Osteoblast (primary cell): ENCODE measurements around the gene ITGA4. TPM values are rescaled to one million over a fixed set of nuclear protein-coding genes. Genes with fewer than 3 reads are reported as not detected.

ENCODE experiments used
- DNase-seq: peaks from one replicate; pipeline ENCODE4 v3.0.0; 2011; ENCODE audit warnings: low spot score, mixed read lengths; ENCODE audit not compliant: insufficient read length; ENCODE audit errors: missing footprints
- H2AFZ ChIP-seq: 2 replicates; pipeline ENCODE4 v1.6.0; 2011; ENCODE audit warnings: mild to moderate bottlenecking, low read length
- H3K27ac ChIP-seq: 2 replicates; pipeline ENCODE4 v1.5.1; 2011; ENCODE audit warnings: mild to moderate bottlenecking, low read depth, low read length, moderate library complexity
- H3K27me3 ChIP-seq: 2 replicates; pipeline ENCODE4 v1.6.0; 2012; ENCODE audit warnings: mild to moderate bottlenecking, control low read depth, inconsistent platforms, low read length, moderate library complexity; ENCODE audit not compliant: insufficient read depth
- H3K36me3 ChIP-seq: 2 replicates; pipeline ENCODE4 v1.5.1; 2011; ENCODE audit warnings: mild to moderate bottlenecking, low read length, control low read depth, moderate library complexity; ENCODE audit not compliant: insufficient read depth
- H3K4me1 ChIP-seq: 2 replicates; pipeline ENCODE4 v1.5.1; 2011; ENCODE audit warnings: mild to moderate bottlenecking, low read length, control low read depth, moderate library complexity; ENCODE audit not compliant: insufficient read depth
- H3K4me2 ChIP-seq: 2 replicates; pipeline ENCODE4 v1.6.0; 2011; ENCODE audit warnings: mild to moderate bottlenecking, low read length; ENCODE audit not compliant: insufficient read depth
- H3K4me3 ChIP-seq: fragments of 200-600 bp; sonication (generic); 3 replicates; pipeline ENCODE4 v1.5.1; 2012; ENCODE audit warnings: mild to moderate bottlenecking, low read length, inconsistent platforms; ENCODE audit not compliant: insufficient read depth
- H3K79me2 ChIP-seq: 2 replicates; pipeline ENCODE4 v1.6.0; 2012; ENCODE audit warnings: mild to moderate bottlenecking, low read length, control low read depth, inconsistent platforms; ENCODE audit not compliant: insufficient read depth
- H3K9me3 ChIP-seq: 2 replicates; pipeline ENCODE4 v1.5.1; 2011; ENCODE audit warnings: low read depth, low read length, control low read depth
- H4K20me1 ChIP-seq: 2 replicates; pipeline ENCODE4 v1.6.0; 2012; ENCODE audit warnings: mild to moderate bottlenecking, low read length, control low read depth; ENCODE audit not compliant: insufficient read depth
- CTCF ChIP-seq: IDR thresholded peaks from 2 replicates; pipeline ENCODE4 v1.5.1; 2011; ENCODE audit warnings: mild to moderate bottlenecking, low read depth, low read length, moderate library complexity; ENCODE audit errors: extremely low read depth
- total RNA-seq: library from RNA; depleted of rRNA; stranded (reverse); fragments of >200 nt; gene quantifications from 2 replicates; pipeline ENCODE4 v1.2.3, GENCODE V29; 2012

Gene ITGA4
- total RNA-seq, 1 donor, result 9.0 TPM

- H3K4me2 ChIP-seq, result no peak overlapping the region
- no peaks in the 10 kb centered on the region for H3K36me3 ChIP-seq
- no peaks in the 10 kb centered on the region for H3K9me3 ChIP-seq
- H3K27ac ChIP-seq, result no peak overlapping the region
- no peak overlapping the region for H3K4me3 ChIP-seq
- no peaks in the 10 kb centered on the region for H4K20me1 ChIP-seq
- H3K27me3 ChIP-seq, result peaks cover 3% of the 10 kb centered on the region
- H2AFZ ChIP-seq, result no peak overlapping the region
- DNase-seq, result peak; percentile 34
- H3K4me1 ChIP-seq, result peaks cover 11% of the 10 kb centered on the region
- H3K79me2 ChIP-seq, result no peaks in the 10 kb centered on the region
- TF ChIP-seq CTCF, result no peak
These were observed 2.4 kb downstream of the ITGA4 start for GRCh38 chr2:181459621-181460021.

- TF ChIP-seq CTCF, result no peak
- no peaks in the 10 kb centered on the region for H4K20me1 ChIP-seq
These were observed 4.1 kb downstream of the ITGA4 start for GRCh38 chr2:181461056-181461997.

GRCh38 chr2:181462033-181462432 is 4.8 kb downstream of the ITGA4 start:
- H3K27me3 ChIP-seq, result peaks cover 3% of the 10 kb centered on the region
- no peak for TF ChIP-seq CTCF
- H3K27ac ChIP-seq, result no peak overlapping the region
- H2AFZ ChIP-seq, result no peak overlapping the region
- H3K9me3 ChIP-seq, result no peaks in the 10 kb centered on the region
- no peaks in the 10 kb centered on the region for H4K20me1 ChIP-seq
- H3K4me2 ChIP-seq, result no peak overlapping the region
- no peak overlapping the region for H3K4me3 ChIP-seq
- no peak for DNase-seq
- peaks cover 14% of the 10 kb centered on the region for H3K4me1 ChIP-seq
- no peaks in the 10 kb centered on the region for H3K79me2 ChIP-seq
- no peaks in the 10 kb centered on the region for H3K36me3 ChIP-seq

More at GRCh38 chr2:181461056-181461997, 4.1 kb downstream of the ITGA4 start:
- H2AFZ ChIP-seq, result no peak overlapping the region
- no peaks in the 10 kb centered on the region for H3K9me3 ChIP-seq
- peaks cover 3% of the 10 kb centered on the region for H3K27me3 ChIP-seq
- H3K27ac ChIP-seq, result no peak overlapping the region
- H3K4me2 ChIP-seq, result no peak overlapping the region
- no peak overlapping the region for H3K4me3 ChIP-seq
- no peaks in the 10 kb centered on the region for H3K79me2 ChIP-seq
- H3K36me3 ChIP-seq, result no peaks in the 10 kb centered on the region
- no peak for DNase-seq
- peaks cover 18% of the 10 kb centered on the region for H3K4me1 ChIP-seq

- no peaks in the 10 kb centered on the region for H3K79me2 ChIP-seq
- TF ChIP-seq CTCF, result no peak
- DNase-seq, result no peak
- no peaks in the 10 kb centered on the region for H4K20me1 ChIP-seq
- H3K4me1 ChIP-seq, result peaks cover 14% of the 10 kb centered on the region
- no peaks in the 10 kb centered on the region for H3K9me3 ChIP-seq
- H3K36me3 ChIP-seq, result no peaks in the 10 kb centered on the region
- no peak overlapping the region for H2AFZ ChIP-seq
- no peak overlapping the region for H3K27ac ChIP-seq
- no peaks in the 10 kb centered on the region for H3K27me3 ChIP-seq
- H3K4me3 ChIP-seq, result no peak overlapping the region
- no peak overlapping the region for H3K4me2 ChIP-seq
These were observed 6.4 kb downstream of the ITGA4 start for GRCh38 chr2:181463588-181463987.
